Measurements from ENCODE around the gene HABP2.

- TF ChIP-seq CTCF (IDR thresholded peaks at IDR 0.05), result no peak
- TF ChIP-seq POLR2A (IDR thresholded peaks at IDR 0.05), result no peak
Measured at GRCh38 chr10:113504423-113504822, 48.4 kb upstream of the HABP2 start.

Data from uterus (tissue), 2 donors.